Measurements from ENCODE around the gene KNTC1.

KNTC1 gene

GRCh38 chr12:122669397-122670070, 142.5 kb downstream of the KNTC1 start:
- Mint-ChIP-seq H3K4me1 (ENCODE audit: low read depth) (no peaks in the 10 kb centered on the region), H3K27ac (no peak overlapping the region), H3K9me3 (no peaks in the 10 kb centered on the region), H3K27me3 (no peaks in the 10 kb centered on the region), H3K4me3 (no peak overlapping the region), H3K36me3 (ENCODE audit: low read depth) (no peaks in the 10 kb centered on the region)
- DNase-seq, result no peak

GRCh38 chr12:122672515-122672914, 145.5 kb downstream of the KNTC1 start:
- Mint-ChIP-seq H3K36me3 (ENCODE audit: low read depth) (no peaks in the 10 kb centered on the region), H3K27me3 (peaks cover 2% of the 10 kb centered on the region), H3K27ac (no peak overlapping the region), H3K4me3 (no peak overlapping the region), H3K4me1 (ENCODE audit: low read depth) (no peaks in the 10 kb centered on the region), H3K9me3 (no peaks in the 10 kb centered on the region)
- no peak for DNase-seq

Measured in activated T-cell treated with anti-CD3 and anti-CD28 coated beads, Interleukin-2, amount 50 U/mL, for 24 hours (primary cell).